Body of pancreas (tissue), 2 donors: ENCODE results near the gene IL12A. TPM values are rescaled to one million over a fixed set of nuclear protein-coding genes. Genes with fewer than 3 reads are reported as not detected.

Experiments
- total RNA-seq, 2 donors: library from RNA; depleted of rRNA; stranded (reverse); fragments of >200 nt; gene quantifications; one replicate each; pipeline ENCODE4 v1.1.0, GENCODE V29; 2016

The IL12A gene
- total RNA-seq, 2 donors from 2014 or later = 0.26 to 1.6 TPM

Other genes with a start within 250 kb of the IL12A start
- 1 to 10 TPM in 1 of 2 donors, under 1 TPM in 1; 0.66 to 1.3 TPM for gene SCHIP1, start 149.0 kb upstream of the IL12A start, total RNA-seq
- 1 to 10 TPM in 1 of 2 donors, under 1 TPM in 1; 0.52 to 1.3 TPM for gene C3orf80, start 236.6 kb downstream of the IL12A start, total RNA-seq